ENCODE measurements around the gene SCCPDH. TPM values are rescaled to one million over a fixed set of nuclear protein-coding genes. Genes with fewer than 3 reads are reported as not detected.
"Not testable (repeated sequence)": the region's sequence is repeated elsewhere in the genome, so short reads cannot be mapped to it uniquely, and the experiment has no call there.

SCCPDH gene
- total RNA-seq, 1 donor from 2014 or later = 29.4 TPM

GRCh38 chr1:246811985-246812384 is 87.8 kb downstream of the SCCPDH start:
- Histone ChIP-seq H3K27ac (replicated peaks) (peak overlapping the region; percentile 75), H3K4me1 (peaks cover 6% of the 10 kb centered on the region), H3K27me3 (ENCODE audit: low read depth) (no peaks in the 10 kb centered on the region), H3K4me3 (no peak overlapping the region), H3K9me3 (replicated peaks) (no peaks in the 10 kb centered on the region), H3K36me3 (no peaks in the 10 kb centered on the region)
- TF ChIP-seq CTCF (IDR thresholded peaks at IDR 0.05; ENCODE audit: borderline replicate concordance) = no peak
- no peak for DNase-seq
- intact Hi-C loops (cut with micrococcal nuclease) = no loop called here

DNA sequence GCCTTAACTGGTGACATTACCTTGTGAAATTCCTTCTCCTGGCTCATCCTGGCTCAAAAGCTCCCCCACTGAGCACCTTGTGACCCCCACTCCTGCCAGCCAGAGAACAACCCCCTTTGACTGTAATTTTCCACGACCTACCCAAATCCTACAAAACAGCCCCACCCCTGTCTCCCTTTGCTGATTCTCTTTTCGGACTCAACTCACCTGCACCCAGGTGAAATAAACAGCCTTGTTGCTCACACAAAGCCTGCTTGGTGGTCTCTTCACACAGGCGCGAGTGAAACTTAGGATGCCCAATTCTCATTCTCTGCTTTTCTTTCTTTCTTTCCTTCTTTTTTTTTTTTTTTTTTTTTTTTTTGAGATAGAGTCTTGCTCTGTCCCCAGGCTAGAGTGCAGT is 89.1 kb downstream of the SCCPDH start:
- H3K9me3 ChIP-seq (replicated peaks); H3K27ac ChIP-seq (replicated peaks); intact Hi-C loops (cut with micrococcal nuclease); H3K36me3 ChIP-seq; H3K4me3 ChIP-seq; H3K27me3 ChIP-seq (ENCODE audit: low read depth); H3K4me1 ChIP-seq; DNase-seq: not testable (repeated sequence)

- intact Hi-C loops (cut with micrococcal nuclease) = no loop called here
- Histone ChIP-seq H3K4me1 (peaks cover 4% of the 10 kb centered on the region), H3K27ac (replicated peaks) (no peak overlapping the region), H3K27me3 (ENCODE audit: low read depth) (no peaks in the 10 kb centered on the region), H3K36me3 (no peaks in the 10 kb centered on the region), H3K4me3 (no peak overlapping the region), H3K9me3 (replicated peaks) (no peaks in the 10 kb centered on the region)
- no peak for DNase-seq
- no peak for TF ChIP-seq CTCF (IDR thresholded peaks at IDR 0.05; ENCODE audit: borderline replicate concordance)
Observed at GRCh38 chr1:246814890-246815289, 90.7 kb downstream of the SCCPDH start.

DNA sequence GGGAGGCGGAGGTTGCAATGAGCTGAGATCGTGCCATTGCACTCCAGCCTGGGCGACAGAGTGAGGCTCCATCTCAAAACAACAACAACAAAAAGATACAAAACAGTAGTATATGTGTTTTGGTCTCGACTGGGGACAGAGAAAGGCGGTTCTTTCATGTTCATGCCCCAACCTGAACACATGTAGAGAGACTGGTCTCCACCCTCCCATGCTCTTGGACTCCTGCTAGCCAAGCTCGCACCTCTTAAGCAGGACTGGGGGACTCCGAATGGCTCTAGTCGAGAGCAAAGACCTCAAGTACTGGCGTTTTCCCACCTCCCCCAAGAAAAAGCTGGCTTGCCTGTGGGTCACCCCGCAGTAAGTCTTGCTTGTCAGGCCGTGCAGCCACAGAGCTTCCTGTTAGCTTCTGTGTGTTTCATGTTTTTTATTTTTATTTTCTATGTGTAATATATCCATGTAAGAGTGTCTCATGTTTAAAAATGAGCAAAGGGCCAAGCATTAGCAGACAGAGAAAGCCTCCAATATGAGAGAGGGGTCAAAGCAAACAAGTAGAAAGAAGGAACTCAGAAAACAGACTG is 91.6 kb downstream of the SCCPDH start:
- Histone ChIP-seq H3K4me1 (peaks cover 4% of the 10 kb centered on the region), H3K27me3 (ENCODE audit: low read depth) (no peaks in the 10 kb centered on the region), H3K4me3 (no peak overlapping the region), H3K9me3 (replicated peaks) (no peaks in the 10 kb centered on the region), H3K36me3 (no peaks in the 10 kb centered on the region), H3K27ac (replicated peaks) (no peak overlapping the region)
- intact Hi-C loops (cut with micrococcal nuclease) = no loop called here
- no peak for DNase-seq
- TF ChIP-seq CTCF (IDR thresholded peaks at IDR 0.05; ENCODE audit: borderline replicate concordance) = no peak

Other genes with a start within 250 kb of the SCCPDH start
- gene SMYD3, start 217.1 kb upstream of the SCCPDH start, total RNA-seq = 9.9 TPM
- gene TFB2M, start 158.1 kb upstream of the SCCPDH start, total RNA-seq = 18.3 TPM
- gene CNST, start 158.0 kb upstream of the SCCPDH start, total RNA-seq = 18.9 TPM
- gene AHCTF1, start 207.5 kb downstream of the SCCPDH start, total RNA-seq = 20.8 TPM

All from left ventricle myocardium inferior (tissue), 1 donor.